NCI-H345 (cell line): ENCODE measurements around the gene CCDC107.
"Not testable (repeated sequence)": the region's sequence is repeated elsewhere in the genome, so short reads cannot be mapped to it uniquely, and the experiment has no call there.

ENCODE experiments used
- DNase-seq: peaks from one replicate; lab custom pipeline; 2025; lab: John Stamatoyannopoulos, UW

Gene CCDC107

GRCh38 chr9:35658137-35658967 is at the start of gene CCDC107:
CCDC107 (plus strand) TSS chr9:35658292; CDS start chr9:35658380, 88 bp downstream.
- peak; percentile 83 for DNase-seq

GRCh38 chr9:35609001-35609819 is 48.9 kb upstream of the CCDC107 start:
- no peak for DNase-seq

- no peak for DNase-seq
These were observed 48.3 kb upstream of the CCDC107 start for GRCh38 chr9:35609820-35610163.

- peak; percentile 40 for DNase-seq
These were observed 46.8 kb upstream of the CCDC107 start for GRCh38 chr9:35611230-35611797.

- DNase-seq: not testable (repeated sequence)
These were observed 46.0 kb upstream of the CCDC107 start for GRCh38 chr9:35612066-35612465.

- no peak for DNase-seq
These were observed 45.2 kb upstream of the CCDC107 start for GRCh38 chr9:35612843-35613242.

- DNase-seq: peak; percentile 37
These were observed 42.0 kb upstream of the CCDC107 start for GRCh38 chr9:35615981-35616680.

GRCh38 chr9:35616681-35617459 is 41.2 kb upstream of the CCDC107 start:
- peak; percentile 35 for DNase-seq

- DNase-seq: no peak
These were observed 40.5 kb upstream of the CCDC107 start for GRCh38 chr9:35617548-35617947.

GRCh38 chr9:35618325-35618727 is 39.8 kb upstream of the CCDC107 start, which contains the start of gene CD72:
CD72 (minus strand) TSS chr9:35618413; CDS start chr9:35618303, 110 bp downstream.
- DNase-seq: no peak

- DNase-seq: no peak
These were observed 39.0 kb upstream of the CCDC107 start for GRCh38 chr9:35618854-35619799.

GRCh38 chr9:35619800-35620158 is 38.3 kb upstream of the CCDC107 start:
- DNase-seq: no peak

GRCh38 chr9:35627575-35627974 is 30.5 kb upstream of the CCDC107 start:
- no peak for DNase-seq

GRCh38 chr9:35628389-35628991 is 29.6 kb upstream of the CCDC107 start:
- DNase-seq: no peak

GRCh38 chr9:35629597-35629996 is 28.5 kb upstream of the CCDC107 start:
- DNase-seq: no peak

- no peak for DNase-seq
These were observed 22.4 kb upstream of the CCDC107 start for GRCh38 chr9:35635730-35636129.

GRCh38 chr9:35636135-35636876 is 21.8 kb upstream of the CCDC107 start:
- no peak for DNase-seq

- not testable (repeated sequence) for DNase-seq
These were observed 21.2 kb upstream of the CCDC107 start for GRCh38 chr9:35636877-35637246.

GRCh38 chr9:35637427-35637955 is 20.6 kb upstream of the CCDC107 start:
- not testable (repeated sequence) for DNase-seq
